Measurements from ENCODE around the gene STN1.
A peak's percentile ranks its signal among the peaks of the same experiment; 100 is the strongest.
"Not testable (repeated sequence)": the region's sequence is repeated elsewhere in the genome, so short reads cannot be mapped to it uniquely, and the experiment has no call there.

The STN1 gene

GRCh38 chr10:103856797-103857170 lies 61.2 kb downstream of the STN1 start:
- DNase-seq: no peak

GRCh38 chr10:103855852-103856796 lies 61.9 kb downstream of the STN1 start:
- peak; percentile 75 for DNase-seq

- peak; percentile 78 for DNase-seq
Observed at GRCh38 chr10:103855424-103855823, 62.6 kb downstream of the STN1 start, which contains the start of gene SH3PXD2A. Gene SH3PXD2A, minus strand, starts transcription at chr10:103855576. Its CDS starts 310 bp downstream, at chr10:103855266.

DNA sequence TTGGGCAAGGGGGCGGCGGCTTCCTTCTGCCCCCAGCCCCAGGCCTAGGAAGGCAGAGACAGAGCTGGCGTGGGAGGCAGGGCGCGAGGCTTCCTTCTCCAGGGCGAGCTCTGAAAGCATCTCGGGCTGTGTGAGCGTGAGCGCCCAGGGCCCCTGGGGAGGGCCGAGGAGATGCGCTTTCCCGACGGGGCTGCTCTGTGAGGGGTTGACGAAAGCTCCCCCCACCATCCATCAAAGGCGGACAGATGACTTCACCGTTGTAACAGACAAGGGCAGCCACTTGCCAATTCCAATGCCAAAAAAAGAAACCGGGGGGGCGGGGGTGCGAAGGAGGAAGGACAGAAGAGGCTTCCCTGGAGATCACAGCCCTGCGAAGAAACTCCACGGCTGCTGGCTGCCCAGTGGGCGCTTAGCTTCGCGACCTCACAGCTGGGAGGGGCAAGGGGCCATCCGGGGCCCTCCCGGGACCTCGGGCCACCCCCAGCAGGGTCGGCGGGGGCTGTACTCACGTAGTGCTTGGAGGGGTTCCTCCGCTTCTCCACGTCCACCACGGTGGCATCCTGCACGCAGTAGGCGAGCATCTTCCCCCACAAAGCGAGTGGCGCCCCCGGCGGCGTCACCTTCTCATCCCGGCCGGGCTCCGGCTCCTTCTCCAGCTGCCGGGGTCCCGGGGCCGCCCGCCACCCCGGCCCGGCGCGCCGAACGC lies 63.1 kb downstream of the STN1 start:
- DNase-seq: peak; percentile 79

GRCh38 chr10:103854265-103854685 lies 63.7 kb downstream of the STN1 start:
- DNase-seq: no peak

DNA sequence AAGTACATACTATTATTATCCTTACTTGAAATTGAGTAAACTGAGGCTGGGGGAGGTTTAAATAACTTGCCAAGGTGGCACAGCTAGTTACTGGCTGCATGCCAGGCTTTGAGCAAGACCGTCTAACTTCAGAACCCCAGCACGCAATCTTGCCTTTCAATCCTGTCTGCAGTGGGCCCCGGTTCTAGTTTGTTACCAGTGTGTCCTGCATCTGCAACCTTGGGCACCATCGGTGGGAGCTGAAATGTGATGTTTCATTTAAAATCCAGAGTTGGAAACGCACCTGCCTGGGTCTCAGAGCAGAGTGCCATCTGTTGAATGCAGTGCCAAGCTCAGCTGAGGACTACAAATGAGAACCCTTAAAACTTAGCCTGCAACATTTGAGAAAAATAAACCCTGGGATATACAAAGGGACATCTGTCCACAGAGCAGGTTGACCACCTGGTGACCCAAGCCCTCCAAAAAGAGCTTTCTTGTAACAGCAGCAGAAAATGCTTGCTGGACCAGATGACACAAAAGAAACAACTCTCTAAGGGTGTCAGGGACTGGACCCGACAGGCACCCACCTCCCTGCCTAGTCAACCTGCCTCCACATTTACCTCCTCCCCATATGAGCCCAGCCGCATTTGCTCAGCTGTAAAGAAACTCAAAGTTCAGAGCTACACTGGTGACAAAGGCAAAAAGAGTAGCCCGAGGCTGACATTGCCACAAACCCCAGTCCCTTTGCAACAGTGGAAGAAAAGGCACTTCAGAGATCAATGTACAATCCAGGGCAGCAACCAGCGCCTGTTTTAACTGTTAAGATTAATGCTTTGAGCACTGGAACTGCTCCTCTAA lies 64.3 kb downstream of the STN1 start:
- DNase-seq: no peak

DNA sequence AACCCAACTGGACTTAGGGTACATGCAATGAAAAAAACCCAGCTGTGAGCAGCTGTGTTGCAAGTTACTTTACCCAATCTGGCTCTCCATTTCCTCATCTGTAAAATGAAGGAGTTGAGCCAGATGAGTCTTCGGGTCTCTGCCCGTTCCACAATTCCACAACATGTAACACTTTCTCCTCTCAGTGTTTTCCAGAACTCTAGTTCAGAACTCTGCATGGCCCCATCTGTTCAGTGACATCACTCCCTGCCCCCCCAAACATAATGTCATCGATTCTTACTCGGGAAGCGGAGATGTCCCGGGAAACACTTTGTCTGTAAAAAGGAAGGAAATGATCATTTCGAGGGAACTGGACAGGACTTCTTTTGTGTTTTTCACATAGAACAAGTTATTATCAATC lies 65.1 kb downstream of the STN1 start:
- DNase-seq: no peak

DNA sequence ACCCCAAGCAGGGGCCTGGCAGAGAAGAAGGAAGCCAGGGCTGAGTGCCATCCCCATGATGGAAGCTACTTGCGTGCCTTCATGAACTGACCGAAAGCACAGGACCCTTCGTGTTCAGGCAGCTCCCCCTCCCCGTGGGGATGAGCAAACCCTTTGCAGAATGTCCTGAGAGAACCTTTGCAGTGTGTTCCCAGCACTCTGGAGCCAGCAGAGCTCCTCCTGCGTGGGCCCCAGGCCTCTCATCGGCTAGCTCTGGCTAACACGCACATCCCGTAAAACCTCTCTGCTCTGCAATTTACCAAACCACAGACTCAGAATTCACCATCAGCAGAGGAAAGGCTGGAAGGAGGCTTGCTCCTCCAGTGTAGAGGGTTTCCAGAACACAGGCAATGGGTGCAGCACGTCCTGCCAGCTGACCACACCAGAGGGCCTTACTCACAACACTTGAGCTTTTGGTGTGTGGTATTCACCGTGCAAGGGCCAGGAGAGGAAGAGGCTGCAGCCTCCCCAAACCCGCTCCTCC lies 65.7 kb downstream of the STN1 start:
- DNase-seq: no peak

DNA sequence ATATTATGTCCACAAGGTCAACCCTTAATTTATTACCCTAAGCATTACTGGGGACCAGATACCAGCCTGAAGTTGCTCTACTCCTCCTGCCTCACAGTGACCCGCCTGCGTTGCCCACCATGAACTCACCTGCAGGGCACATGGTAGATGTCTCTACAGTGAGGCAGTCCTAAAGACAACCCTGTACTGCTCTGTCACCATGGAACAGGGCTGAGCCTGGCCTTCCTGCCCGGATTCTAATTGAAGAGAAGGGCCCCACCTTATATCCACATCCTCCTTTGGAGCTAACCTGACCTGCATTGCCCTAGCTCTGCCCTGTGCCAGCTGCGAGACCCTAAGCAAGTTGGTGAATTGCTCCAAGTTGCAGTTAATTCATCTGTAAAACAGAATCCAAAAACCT lies 66.7 kb downstream of the STN1 start:
- DNase-seq: no peak

- DNase-seq: no peak
Observed at GRCh38 chr10:103850572-103850895, 67.5 kb downstream of the STN1 start.

- no peak for DNase-seq
Observed at GRCh38 chr10:103849880-103850571, 68.0 kb downstream of the STN1 start.

- no peak for DNase-seq
Observed at GRCh38 chr10:103849212-103849877, 68.6 kb downstream of the STN1 start.

DNA sequence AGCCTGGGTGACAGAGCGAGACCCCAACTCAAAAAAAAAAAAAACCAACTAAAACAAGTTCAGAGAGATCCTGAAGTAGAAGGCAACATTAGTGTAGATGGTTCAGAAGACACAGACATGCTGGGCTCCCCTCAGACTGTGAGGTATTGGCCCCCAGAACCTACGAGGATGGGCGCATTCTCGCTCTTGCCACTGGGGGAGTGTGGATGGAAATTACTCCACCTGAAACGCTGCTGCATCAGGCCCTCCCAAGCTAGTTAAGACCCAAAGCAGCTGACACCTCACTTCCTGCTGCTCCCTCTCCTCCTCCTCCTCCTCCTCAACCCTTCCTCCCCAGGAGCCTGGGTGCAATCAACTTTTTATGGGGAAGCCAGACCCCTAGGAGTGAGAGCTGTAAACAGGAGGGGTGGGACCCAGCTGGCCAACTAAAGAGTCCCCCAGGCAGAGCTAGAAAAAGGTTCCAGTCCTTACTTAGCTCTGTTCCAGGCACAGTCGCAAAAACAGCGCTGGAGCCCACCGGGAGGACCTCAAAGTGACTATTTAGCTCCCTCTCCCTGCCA lies 70.0 kb downstream of the STN1 start:
- no peak for DNase-seq

- DNase-seq: no peak
Observed at GRCh38 chr10:103847346-103847745, 70.6 kb downstream of the STN1 start.

DNA sequence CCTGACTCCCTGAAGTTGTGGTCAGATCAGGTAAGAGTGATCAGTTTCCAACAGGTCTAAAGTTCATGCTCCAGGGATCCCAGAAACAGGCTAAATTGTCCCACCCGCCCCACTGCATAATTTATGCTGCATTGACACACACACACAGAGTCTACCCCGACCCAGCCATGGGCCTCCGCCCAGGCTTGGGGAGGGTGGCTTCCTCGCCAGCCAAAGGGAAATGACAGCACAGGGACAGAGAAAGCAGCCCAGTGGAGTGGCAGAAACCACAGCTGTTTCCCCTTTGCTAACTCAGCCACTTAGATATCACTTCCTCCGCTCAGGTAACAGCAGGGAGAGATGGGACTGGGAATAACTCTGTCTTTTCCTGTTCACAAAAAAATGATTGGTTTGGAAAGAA lies 72.0 kb downstream of the STN1 start:
- peak; percentile 34 for DNase-seq

GRCh38 chr10:103845346-103845745 lies 72.6 kb downstream of the STN1 start:
- not testable (repeated sequence) for DNase-seq

DNA sequence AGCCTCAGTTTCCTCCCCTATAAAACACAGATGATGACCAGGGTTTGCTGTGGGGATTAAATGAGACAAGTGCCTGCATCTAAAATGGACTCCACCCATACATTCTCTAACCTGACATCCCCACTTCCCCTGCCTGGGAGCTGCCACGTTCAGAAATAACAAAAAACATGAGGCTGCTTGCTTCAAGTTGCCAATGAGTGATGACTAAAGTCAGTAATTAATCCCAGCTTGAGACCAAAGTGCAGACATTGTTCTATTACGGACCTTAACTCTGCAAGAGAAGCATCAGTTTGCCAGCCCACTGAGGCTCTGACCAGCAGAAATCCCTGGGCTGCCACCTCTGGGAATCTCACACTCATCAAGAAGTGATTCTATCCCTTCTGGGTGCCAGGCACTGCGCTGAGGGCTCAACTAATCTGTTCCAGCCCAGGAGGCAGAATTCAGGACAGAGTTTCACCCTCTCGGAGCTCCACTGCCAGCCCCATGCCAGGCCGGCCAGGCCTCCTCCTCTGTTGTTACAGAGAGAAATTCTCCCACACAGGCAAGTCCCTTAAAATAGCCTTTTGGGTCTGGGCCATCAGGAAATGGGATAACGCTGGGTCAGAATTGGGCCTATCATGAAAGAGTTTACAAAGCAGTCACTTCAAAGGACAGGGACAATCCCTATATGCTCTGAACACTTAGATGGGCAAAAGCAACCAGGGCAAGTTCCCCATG lies 74.0 kb downstream of the STN1 start:
- DNase-seq: no peak

GRCh38 chr10:103843045-103843444 lies 74.9 kb downstream of the STN1 start:
- DNase-seq: no peak

GRCh38 chr10:103842605-103843004 lies 75.4 kb downstream of the STN1 start:
- DNase-seq: no peak

DNA sequence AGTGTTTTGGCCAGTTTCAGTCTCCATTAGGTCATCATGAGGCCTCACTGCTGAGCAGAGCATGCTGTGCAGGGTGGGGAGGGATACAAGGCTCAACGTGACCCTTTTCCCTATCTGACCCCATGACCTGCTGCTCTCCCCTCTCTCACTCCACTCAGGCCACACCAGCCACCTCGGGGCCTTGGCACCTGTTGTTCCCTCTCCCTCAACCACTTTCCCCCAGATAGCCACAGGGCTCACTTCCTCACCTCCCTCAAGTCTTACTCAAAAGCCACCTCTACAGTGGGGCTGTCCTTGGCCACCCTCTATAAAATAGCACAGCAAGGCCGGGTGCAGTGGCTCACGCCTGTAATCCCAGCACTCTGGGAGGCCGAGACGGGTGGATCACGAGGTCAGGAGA lies 76.5 kb downstream of the STN1 start:
- no peak for DNase-seq

DNA sequence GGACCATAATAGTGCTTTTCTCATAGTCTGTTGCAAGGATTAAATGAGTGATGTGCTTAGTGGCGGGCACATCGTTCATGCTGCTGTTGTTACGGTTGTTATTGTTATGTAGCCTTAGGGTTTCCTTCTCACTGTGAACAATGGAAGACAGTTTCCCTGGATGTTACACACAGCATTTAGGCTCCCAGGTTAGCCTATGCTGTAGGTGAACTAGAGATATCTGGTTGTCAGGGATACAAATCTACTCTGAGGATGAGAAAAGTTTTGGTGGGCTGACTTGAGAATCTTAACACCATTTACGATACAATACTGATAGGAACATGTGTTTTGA lies 77.3 kb downstream of the STN1 start:
- DNase-seq: no peak

Measured in eye (tissue), 1 donor.